Astrocyte (in vitro differentiated cells and primary cell): ENCODE results near the gene GON4L.

Experiments
- CTCF ChIP-seq: IDR thresholded peaks from 2 replicates; pipeline ENCODE4 v1.5.1; 2011; ENCODE audit warnings: low read depth, mild to moderate bottlenecking, inconsistent platforms, low read length, moderate library complexity; ENCODE audit not compliant: insufficient read depth
- EZH2 ChIP-seq: IDR thresholded peaks from 2 replicates; pipeline ENCODE4 v1.6.1; 2012; ENCODE audit warnings: mild to moderate bottlenecking, low read length, inconsistent platforms; ENCODE audit not compliant: insufficient read depth

DNA sequence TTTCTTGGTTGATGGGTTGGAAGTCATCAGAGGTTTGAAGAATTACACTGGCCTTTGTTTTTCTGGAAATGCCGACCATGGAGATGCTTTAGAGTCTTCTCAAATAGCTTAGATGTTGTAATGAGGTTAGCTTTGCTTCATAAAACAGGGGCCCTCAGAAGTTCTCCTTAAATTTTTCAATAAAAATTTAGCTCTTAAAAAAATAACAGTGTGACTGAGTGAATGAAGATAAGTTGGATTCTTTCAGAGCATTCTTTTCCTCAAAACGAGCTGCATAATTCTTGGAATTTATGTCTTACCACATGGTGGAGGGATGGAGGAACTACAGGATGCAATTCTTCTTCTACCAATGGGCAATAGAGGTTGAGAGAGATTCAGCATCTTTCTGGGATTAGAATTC lies 25.8 kb upstream of the GON4L start:
- TF ChIP-seq CTCF (no peak), EZH2 (no peak)
